Activated T-cell treated with anti-CD3 and anti-CD28 coated beads for 24 hours (primary cell): ENCODE data around the gene EGLN2.
"Not testable (repeated sequence)": the region's sequence is repeated elsewhere in the genome, so short reads cannot be mapped to it uniquely, and the experiment has no call there.

Experiments used
- DNase-seq: peaks from one replicate; pipeline ENCODE4 v3.0.0-alpha.2; 2020; ENCODE audit warnings: low read depth

The EGLN2 gene

DNA sequence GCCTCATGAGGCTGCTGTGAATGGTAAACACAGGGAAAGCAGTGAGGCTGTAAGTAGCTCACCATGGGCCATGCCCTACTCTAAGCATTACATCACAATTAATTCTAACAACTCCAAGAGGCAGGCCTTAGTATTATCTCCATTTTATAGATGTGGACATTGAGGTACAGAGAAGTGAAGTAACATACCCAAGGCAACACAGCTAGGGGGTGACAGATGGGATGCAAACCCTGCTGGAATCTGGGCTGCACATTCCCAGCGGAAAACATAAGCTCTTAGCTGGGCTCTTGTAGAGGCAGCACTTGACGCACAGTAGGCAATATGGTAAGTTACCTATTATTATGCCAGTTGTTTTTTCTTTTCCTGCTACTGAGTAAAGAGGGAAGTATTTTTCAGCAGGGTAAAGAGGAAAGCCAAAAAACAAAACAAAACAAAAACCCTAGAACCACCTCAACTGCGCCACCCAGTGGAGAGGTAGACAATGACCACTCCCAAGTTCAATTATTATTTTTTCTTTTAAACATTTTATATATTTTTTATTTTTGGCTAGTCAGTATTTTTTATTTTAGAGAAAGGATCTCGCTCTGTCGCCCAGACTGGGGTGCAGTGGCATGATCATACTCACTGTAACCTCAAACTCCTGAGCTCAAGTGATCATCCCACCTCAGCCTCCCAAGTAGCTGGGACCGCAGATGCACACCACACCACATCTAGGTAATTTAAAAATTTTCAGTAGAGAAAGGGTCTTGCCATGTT is 20.7 kb downstream of the EGLN2 start:
- DNase-seq: not testable (repeated sequence)

DNA sequence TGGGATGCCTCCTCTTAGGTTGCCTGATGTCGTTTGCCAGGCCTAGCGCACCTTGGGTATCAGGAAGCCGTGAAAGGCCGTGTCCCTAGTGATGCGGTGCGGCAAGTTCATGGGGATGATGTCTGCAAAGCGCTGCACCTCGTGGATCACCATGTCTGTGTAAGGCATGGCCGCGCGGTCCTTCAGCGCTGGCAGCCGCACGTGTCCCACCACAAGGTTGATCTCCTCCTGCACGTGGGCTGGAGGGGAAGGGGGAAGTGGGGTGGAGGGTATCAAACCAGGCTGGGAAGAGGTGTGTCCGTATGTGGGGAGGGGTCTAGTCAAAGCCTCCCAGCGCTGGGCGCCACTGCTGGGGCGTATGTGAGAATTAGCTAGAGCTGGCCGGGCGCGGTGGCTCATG is 23.2 kb downstream of the EGLN2 start:
- DNase-seq: no peak

DNA sequence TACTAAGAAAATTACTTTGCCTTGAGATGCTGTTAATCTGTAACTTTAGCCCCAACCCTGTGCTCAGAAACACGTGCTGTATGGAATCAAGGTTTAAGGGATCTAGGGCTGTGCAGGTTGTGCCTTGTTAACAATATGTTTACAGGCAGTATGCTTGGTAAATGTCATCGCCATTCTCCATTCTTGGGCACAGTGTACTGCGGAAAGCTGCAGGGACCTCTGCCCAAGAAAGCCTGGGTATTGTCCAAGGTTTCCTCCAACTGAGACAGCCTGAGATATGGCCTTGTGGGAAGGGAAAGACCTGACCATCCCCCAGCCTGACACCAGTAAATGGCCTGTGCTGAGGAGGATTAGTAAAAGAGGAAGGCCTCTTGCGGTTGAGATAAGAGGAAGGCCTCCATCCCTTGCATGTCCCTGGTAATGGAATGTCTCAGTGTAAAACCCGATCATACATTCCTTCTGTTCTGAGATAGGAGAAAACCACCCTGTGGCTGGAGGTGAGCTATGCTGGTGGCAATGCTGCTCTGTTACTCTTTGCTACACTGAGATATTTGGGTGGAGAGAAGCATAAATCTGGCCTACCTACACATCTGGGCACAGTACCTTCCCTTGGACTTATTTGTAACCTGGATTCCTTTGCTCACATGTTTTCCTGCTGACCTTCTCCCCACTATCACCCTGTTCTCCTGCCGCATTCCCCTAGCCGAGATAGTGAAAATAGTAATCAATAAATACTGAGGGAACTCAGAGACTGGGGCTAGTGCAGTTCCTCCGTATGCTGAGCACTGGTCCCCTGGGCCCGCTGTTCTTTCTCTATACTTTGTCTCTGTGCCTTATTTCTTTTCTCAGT is 23.9 kb downstream of the EGLN2 start:
- DNase-seq: not testable (repeated sequence)

- DNase-seq: not testable (repeated sequence)
These were observed 25.9 kb downstream of the EGLN2 start for GRCh38 chr19:40824916-40825315.

GRCh38 chr19:40825460-40826095 is 26.6 kb downstream of the EGLN2 start:
- not testable (repeated sequence) for DNase-seq

DNA sequence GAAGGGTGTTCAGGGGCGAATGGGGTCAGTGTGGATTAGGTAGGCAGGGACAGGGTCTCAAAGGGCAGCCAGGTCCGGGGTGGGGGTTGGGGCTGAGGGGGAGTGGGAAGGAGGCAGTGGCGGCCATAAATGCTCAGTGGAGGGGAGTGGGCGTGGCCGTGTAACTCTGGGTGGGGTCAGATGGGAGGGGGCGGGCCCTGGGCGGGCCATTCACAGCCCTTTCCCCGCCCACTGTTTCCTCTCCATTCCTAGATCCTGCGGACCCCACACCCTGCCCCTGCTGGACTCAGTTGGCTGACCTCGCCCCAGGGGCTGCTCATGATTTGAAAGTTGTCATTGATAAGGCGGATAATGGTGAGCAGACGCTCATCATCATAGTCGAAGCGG is 27.3 kb downstream of the EGLN2 start:
- DNase-seq: not testable (repeated sequence)

DNA sequence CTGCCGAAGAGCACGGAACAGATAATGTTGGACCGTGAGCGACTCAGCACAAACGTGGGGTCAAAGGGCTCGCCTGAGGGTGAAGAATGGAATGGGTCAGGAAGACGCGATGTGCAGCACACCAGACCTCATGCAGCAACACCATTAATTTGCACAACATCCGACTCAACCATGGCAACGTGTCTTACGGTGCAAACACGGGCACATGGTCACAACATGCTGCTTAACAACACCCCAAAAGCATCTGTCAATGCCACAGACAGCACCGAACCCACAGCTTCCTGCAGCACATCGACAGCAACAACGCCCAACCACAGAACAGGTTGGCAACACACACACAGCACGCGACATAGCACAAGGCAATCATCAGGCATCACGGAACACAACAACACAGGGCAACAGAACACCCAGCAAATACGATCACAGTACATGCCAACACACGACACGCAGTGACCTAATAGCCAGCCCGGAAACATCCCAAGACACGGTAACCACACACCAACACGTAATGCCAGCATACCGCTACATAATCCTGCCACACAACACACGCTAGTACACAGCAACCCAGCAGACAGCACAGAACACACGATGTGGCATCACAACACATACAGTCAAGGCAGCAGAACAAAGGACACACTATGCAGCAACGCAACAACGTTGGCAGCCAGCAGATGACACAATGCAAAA is 27.9 kb downstream of the EGLN2 start:
- not testable (repeated sequence) for DNase-seq

- no peak for DNase-seq
These were observed 28.6 kb downstream of the EGLN2 start for GRCh38 chr19:40827386-40828247.

GRCh38 chr19:40829205-40829604 is 30.2 kb downstream of the EGLN2 start:
- no peak for DNase-seq

GRCh38 chr19:40830741-40831140 is 31.8 kb downstream of the EGLN2 start:
- not testable (repeated sequence) for DNase-seq

- DNase-seq: no peak
These were observed 32.8 kb downstream of the EGLN2 start for GRCh38 chr19:40831502-40832430.

- DNase-seq: not testable (repeated sequence)
These were observed 33.4 kb downstream of the EGLN2 start for GRCh38 chr19:40832431-40832790.

GRCh38 chr19:40833728-40834533 is 34.9 kb downstream of the EGLN2 start:
- not testable (repeated sequence) for DNase-seq

DNA sequence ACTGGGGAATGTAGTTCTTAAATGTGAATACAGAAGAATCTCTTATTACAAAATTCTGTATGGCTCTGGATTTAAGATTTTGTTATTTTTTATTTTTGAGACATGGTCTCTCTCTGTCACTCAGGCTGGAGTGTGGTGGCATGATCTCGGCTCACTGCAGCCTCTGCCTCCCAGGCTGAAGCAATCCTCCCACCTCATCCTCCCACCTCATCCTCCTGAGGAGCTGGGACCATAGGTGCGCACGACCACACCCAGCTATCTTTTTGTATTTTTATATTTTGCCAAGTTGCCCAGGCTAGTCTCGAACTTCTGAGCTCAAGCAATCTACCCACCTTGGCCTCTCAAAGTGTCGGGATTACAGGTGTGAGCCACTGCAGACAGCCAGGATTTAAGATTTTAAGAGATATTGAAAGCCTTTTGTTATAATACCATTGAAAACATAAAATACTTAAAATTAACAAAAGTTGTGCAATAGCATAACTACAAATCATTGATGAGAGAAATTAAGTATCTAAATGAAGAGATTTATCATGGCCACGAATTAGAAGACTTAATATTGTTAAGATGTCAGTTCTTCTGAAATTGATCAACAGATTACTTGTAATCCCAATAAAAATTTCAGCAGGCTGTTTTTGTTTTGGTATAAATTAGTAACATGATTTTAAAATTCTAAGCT is 37.9 kb downstream of the EGLN2 start:
- DNase-seq: no peak

- DNase-seq: not testable (repeated sequence)
These were observed 39.5 kb downstream of the EGLN2 start for GRCh38 chr19:40838477-40838876.

DNA sequence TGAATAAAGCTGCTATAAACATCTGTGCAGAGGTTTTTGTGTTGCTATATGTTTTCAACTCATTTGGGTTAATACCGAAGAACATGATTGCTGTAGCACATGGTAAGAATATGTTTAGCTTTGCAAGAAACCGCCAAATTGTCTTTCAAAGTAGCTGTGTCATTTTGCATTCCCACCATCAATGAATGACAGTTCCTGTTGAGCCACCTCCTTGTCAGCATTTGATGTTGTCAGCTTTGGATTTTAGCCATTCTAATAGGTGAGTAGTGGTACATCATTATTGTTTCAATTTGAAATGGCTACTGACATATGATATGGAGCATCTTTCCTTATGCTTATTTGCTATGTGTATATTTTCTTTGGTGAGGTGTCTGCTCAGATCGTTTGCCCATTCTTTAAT is 43.0 kb downstream of the EGLN2 start:
- DNase-seq: not testable (repeated sequence)

GRCh38 chr19:40842997-40843652 is 44.1 kb downstream of the EGLN2 start:
- DNase-seq: not testable (repeated sequence)

DNA sequence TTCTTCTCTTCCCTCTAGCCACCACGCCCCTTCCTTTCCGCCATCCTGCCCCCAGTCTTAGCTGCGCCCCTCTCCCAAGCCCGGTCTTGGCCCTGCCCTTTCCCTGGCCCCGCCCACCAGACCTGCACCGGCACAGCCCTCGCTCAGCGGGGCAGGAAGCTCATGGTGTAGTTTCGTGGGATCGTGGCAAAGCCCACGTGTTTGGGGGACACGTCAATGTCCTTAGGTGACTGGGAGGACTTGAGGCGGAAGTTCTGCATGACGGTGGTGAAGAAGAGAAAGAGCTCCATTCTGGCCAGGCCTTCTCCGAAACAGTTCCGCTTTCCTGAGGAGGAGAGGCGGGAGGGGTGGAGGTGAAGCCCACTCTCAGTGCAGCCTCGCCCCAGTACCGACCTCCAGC is 44.7 kb downstream of the EGLN2 start:
- DNase-seq: peak; percentile 62
